Colon (tissue), 2 donors: Measurements from ENCODE around the gene TOM1L2.
"Not testable (repeated sequence)": the region's sequence is repeated elsewhere in the genome, so short reads cannot be mapped to it uniquely, and the experiment has no call there.

ENCODE experiments used
- FAIRE-seq: peaks from 2 replicates; lab custom pipeline; 2012; peaks lifted over from hg19 to GRCh38; lab: Jason Lieb, UNC
- donor health status: control.
- donor health status: control.

The TOM1L2 gene

DNA sequence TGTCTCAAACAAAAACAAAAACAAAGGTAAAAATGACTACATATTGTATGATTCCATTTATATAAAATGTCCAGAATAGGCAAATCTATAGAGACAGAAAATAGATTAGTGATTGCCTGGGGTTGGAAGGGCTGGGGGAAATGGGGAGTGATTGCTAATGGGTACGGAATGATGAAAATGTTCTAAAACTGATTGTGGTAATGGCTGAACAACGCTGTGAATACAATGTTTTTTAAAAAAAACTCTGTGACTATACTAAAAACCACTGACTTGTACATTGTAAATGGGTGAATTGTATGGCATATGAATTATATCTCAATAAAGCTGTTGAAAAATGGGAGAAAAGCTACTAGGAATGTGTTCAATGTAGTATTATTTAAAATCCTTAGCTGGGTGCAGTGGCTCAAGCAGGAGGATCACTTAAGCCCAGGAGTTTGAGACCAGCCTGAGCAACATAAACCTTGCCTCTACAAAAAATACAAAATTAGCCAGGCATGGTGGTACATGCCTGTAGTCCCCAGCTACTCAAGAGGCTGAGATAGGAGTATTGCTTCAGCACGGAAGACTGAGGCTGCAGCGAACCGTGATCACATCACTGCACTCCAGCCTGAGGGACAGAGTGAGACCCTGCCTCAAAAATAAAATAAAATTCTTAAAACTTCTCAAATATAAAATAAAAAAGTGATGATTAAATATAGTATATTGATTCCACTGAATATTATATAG lies 47.9 kb downstream of the TOM1L2 start:
- FAIRE-seq = no peak

DNA sequence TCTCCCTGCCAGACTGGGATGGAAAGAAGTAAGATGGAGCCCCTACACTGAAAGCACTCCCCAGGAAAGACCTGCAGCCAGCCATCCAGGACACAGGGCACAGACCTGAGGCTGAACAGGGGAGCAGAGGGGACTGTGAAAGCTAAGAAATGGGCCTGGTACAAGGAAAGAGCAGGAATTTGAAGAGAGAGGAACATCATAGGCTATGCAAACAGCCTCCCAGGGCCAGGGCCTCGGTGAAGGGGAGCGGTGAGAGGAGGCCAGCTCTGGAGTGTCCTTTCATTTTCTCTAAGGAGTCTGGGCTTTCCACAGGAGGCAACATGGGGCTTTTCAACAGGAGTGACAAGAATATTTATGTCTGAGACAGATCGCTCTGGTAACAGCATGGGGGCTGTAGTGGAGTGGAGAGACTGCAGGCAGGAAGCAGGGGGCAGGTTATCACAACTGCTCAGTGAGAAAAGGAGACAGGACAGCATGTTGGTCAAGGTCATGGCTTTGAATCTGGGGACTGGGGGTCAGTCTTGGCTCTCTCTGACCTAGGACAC lies 50.1 kb downstream of the TOM1L2 start:
- FAIRE-seq = no peak

DNA sequence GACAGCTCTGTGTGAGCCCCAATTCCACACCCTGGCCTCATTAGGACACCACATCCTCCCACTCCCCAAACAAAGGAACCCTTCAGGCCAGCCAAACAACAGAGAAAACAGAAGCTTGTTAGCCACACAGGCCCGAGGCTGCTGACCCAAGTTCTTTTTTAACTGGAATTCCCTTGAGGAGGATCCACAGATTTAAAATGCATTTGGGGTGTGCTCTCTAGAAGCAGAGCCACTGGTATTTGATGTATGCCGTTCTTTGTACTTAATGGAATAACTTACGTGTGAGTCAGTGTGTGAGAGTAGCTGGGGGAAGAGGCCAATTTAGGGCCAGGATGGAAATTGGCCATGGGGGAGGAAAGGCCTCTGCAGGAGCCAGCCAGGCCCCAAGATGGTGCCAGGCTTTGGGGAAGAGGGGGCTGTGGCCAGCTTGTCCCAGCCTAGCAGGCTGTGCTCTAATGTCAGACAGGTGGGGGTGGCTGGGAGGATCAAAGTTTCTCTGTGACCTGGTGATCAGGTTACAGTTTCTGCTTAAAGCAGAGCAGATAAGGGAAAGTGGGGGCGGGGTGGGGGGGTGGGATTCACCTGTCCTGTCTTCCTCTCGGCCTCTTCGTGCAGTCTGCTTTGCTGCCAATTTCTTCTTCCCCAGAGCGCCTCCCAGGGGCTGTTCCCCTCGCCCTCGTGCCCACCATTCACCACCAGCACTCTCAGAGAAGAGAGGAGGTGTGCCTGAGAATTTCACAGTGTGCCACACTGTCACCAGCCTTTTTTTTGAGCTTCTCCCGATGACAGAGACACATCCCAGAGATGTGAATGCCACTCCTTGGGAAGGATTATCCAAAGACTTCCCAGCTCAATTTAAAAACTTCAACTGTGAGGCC lies 50.8 kb downstream of the TOM1L2 start:
- no peak for FAIRE-seq

DNA sequence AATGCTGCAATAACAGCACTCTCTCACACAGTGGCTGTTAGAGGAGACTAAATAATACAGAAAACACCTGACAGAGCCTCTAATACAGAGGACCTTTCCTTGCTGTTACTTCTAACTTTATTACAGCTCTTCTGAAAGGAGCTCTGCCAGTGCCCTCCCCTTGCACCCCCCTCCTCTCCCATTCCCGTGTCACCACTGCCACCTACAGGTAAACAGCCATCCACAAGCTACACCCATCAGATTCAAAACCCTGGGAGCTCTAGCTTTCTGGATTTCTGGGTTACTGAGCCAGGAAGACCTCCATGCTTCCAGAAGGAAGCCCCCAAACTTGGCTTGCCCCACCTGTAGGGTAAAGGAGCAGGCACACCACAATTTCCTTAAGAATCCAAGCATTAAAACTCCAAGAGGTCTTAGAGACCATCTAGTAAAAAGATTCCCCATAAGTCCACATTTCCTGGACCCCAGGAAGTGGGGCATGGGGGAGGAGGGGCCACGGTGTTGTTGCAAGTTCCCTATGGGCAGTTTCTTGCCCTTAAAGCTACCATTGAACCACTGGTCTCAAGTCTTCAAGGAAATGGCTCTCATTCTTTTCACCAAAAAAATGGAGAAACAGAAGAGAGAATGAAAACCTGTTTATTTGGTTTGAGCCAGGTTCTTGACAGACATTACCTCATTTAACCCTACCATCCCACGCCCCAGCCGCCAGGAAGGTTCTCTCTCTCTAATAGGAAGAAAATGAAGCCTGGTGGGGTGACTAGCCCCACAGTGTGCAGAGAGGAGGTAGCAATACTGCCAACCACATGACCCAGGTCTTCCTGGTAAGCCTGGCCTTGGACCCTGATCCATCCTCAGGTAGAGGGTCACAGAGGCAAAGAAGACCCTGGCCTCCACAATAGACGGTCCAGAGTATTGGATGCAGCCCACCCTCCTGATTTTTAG lies 52.8 kb downstream of the TOM1L2 start:
- FAIRE-seq = no peak

DNA sequence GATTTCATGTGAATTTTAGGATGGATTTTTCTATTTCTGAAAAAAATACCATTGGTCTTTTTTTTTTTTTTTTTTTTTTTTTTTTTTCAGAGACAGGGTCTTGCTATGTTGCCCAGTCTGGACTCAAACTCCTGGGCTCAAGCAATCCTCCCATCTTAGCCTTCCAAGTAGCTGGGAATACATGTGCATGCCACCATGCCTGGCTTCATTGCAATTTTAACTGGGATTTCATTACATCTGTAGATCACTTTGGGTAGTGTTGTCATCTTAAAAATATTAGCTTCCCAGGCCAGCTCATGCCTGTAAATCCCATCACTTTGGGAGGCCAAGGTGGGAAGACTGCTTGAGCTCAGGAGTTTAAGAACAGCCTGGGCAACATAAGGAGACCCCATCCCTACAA lies 54.8 kb downstream of the TOM1L2 start:
- FAIRE-seq = no peak

DNA sequence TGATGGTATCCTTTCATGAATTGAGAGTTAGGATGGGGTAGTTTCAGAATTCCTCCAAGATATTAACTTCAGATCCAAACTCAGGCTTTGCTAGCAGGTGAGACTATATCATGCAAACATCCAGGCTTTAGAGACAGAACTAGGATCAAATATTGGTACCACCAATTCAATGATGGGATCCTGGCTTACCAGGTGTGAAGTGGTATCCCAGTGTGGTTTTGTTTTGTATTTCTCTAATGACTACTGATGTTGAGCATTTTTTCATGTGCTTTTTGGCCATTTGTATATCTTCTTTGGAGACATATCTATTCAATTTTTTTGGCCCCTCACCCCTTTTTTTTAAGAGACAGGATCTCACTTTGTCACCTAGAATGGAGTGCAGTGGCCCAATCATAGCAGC lies 57.0 kb downstream of the TOM1L2 start:
- FAIRE-seq = no peak

DNA sequence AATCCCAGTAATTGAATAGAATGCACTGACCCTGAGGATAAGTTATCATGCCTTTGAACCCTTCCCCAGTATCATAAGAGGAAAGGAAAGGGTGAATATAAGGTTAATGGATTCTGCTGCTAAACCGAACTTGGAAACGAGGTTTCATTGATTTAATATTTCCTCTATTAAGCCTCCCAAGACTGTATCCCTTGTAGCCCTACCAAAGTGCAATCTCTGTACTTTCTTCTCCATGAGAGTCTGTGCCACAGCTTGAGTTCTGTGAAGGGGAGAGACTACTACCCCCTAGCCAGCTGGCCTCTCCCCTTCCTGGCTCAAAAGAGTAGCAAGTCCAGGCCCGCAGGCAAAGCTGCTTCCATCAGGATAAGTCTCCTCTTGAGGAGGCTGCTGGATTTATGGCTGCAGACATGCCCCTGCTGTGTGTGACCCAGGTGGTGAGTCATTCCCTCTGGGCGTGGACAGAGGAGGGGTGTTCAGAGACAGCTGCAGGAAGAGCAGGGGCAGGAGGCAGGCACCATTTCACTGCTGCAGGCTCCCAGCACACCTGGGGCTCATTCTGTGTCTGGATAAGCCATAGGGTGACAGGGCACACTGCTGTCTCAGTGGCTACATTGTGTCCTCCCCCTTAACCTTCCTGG lies 58.4 kb downstream of the TOM1L2 start:
- FAIRE-seq = no peak

DNA sequence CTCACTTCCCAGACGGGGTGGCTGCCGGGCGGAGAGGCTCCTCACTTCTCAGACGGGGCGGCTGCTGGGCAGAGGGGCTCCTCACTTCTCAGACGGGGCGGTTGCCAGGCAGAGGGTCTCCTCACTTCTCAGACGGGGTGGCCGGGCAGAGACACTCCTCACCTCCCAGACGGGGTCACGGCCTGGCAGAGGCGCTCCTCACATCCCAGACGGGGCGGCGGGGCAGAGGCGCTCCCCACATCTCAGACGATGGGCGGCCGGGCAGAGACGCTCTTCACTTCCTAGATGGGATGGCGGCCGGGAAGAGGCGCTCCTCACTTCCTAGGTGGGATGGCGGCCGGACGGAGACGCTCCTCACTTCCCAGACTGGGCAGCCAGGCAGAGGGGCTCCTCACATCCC lies 59.9 kb downstream of the TOM1L2 start:
- FAIRE-seq = not testable (repeated sequence)

DNA sequence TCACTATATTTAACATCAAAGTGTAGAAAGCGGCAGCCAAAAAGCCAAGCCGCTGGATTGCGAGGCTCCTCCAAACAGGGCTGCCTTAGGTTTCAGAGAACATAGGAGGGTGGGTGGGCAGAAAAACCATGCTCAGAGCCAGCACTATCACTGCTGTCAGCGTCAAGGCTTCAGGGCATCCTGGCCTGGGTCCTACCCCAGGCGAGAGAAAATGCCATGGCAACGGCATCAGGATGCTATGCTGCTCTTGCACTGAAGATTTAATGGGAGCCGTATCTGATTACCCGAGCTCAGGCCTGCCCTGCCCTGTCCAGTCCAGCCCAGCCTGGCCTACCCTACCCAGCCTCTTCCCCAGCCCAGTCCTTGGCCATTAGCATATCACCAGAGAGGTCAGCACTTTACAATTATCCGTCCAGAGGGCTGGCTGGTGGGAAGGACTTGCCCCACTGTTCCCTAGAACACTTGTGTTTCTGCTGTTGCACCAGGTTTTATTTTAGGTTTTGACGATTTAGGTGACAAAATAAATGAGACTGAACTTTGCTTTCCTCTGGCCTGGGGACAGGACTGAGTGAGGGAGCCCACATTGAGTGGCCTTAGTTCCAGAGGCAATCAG lies 61.1 kb downstream of the TOM1L2 start:
- no peak for FAIRE-seq

DNA sequence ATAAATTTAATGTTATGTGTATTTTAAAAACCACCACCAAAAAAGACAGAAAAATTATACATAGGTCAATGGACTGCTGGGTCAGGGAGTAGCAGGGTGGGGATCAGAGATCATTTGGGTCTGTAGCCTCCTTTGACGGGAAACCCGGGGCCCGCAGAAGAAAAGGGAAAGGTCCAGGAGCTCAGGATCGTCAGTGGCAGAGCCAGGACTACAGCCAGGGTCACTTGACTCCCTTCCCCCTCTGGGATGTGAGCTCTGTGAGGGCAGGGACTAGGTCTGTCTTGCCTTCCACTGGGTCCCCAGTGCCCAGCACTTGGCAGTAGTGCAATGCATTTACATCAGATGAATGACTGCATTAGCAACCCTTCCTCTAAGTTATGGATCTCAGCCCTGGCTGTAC lies 62.1 kb downstream of the TOM1L2 start:
- FAIRE-seq = no peak

DNA sequence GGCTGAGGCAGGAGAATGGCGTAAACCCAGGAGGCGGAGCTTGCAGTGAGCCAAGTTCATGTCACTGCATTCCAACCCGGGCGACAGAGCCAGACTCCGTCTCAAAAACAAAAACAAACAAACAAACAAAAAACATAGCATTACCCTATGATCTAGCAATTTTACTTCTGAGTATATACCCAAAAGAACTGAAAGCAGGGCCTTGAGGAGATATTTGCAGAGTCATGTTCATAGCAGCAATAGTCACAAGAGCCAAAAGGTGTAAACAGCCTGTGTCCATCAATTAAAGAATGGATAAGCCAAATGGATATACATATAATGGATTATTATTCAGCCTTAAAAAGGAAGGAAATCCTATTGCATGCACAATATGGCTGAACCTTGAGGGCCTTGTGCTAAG lies 63.1 kb downstream of the TOM1L2 start:
- no peak for FAIRE-seq

DNA sequence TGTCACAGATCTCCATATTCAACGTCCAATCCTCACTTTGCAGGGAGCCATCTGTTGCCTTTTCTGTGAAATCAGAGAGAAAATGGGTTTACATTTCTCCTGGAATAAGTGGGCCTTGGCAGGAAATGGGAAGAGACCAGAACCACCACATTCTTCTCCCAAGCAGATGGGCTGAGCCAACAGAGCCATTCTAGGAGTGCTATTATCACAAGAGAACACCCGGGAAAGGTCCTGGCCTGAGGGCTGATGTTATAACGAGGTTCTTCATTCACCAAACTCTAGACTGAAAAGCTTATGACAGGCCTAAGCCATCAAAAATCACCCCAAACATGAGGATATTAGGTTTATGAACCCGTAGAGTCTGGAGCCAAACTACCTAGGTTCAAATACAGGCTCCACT lies 64.7 kb downstream of the TOM1L2 start:
- no peak for FAIRE-seq

DNA sequence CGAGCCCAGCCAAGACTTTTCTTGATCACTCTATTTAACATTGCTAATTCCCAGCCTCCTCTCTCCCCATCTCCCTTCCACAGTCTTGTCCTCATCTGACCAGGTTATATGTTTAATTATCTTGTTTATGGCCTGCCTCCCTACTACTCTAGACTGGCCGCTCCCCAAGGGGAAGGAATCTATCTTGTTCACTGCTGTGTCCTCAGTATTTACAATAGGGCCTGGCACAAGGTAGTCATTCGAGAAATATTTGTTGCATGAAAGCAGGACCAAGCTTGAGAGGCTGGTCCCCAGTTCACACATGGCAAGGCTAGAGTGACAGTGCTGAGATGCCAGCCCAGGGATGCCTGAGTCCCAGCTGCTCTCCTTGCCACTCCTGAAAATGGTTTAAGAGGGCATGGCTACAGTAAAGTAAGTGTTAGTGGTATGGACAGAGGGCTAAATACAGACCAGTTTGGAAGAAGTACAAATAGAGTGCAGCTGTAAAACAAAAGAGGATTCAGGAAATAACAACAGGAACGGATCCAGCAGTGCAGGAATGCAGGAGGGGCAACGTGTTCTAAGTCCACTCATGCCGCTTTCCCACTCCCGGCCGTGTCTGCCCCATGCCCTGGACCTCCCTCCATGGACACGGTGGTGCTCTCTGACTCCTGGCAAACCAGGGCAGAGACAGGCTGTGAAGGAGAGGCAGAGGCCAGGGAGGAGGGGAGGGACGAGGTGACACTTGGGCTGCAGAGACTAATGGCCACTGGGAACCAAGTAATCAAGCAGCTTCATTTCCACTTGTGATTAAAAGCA lies 65.6 kb downstream of the TOM1L2 start:
- FAIRE-seq = no peak

DNA sequence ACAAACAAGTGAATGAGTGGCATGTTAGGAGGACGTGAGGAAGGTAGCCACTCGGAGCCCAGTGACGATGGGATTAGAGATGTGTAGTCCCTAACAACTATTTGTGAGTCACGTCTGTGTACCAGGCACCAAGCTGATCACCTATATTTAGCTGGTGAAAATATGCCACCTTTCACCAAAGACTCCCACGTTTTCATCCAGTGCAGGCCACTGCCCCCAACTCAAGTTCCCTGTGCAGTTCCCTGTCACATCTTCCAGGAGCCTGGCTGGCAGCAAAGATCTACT lies 67.2 kb downstream of the TOM1L2 start:
- FAIRE-seq = no peak

DNA sequence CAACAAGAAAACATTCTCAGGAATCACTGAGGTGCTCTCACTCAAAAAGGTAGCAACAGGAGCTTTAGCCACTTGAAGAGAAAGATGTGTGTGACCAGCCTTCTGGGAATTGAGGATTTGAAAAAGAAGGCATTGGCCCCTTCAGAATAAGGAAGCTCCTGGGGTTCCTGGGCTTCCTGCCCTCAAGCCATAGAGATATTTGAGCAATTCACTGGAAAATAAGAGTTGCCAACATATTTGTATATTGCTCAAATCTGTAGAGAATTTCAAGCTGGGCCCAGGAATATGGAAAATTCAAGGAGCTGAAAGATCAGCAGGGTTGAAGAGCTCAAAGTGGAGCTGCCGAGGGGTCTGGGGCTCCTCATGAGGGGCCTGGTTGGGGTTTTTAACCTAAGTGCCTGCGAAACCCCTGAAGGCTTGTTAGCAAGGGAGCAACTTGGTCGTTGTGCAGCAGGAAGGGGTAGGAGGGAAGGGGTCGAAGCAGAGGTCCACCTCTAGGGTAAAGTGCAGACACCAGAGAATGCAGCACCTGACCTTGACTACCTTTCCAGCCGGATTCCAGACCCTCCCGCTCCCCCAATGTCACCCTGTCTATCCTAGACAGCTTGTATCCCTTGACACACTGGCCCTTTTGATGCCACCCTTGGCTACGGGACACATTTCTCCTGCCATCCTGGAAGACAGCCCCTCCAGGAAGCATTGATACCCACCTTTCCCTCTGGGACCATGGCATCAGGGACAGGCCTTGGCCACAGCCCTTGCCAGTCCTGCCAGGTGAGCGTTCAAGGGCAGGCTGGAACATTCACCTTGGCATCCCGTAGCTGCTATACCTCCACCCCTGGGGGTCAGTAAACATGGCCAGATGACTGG lies 67.8 kb downstream of the TOM1L2 start:
- no peak for FAIRE-seq

DNA sequence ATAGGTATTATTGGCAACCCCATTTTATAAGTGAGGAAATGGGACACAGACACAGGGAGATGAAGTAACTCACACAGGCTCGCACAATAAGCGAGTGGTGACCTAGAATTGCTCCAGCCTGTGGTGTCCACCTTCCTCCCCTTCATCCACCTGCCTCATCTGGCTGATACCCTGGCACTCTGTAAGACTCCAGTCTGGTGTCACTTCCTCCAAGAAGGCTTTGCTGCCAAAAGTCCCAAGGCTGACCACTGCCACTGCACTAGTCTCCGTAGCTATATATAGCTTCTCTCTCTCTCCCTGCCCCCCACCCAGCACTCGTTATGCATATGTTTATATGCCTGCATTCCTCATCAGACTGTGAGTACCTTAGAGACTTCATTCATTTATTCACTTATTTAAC lies 69.3 kb downstream of the TOM1L2 start:
- FAIRE-seq = no peak

DNA sequence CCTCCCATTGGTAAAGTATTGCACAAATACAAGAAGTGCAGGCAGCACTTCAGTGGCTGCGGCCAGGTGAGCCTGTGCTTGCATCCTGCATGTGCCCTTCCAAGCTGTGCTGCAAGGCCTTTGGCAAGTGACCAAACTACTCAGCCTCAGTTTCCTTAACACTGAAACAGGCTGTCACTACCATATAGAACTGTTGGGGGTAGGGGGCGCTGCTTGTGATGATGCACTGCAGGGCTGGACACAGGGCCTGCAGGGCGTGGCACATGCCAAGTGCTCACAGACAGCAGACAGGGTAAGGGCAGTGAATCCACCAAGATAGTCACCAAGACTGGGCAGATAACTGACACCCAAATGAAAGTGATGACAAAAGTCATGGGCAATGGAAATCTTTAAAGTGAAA lies 69.8 kb downstream of the TOM1L2 start:
- no peak for FAIRE-seq

DNA sequence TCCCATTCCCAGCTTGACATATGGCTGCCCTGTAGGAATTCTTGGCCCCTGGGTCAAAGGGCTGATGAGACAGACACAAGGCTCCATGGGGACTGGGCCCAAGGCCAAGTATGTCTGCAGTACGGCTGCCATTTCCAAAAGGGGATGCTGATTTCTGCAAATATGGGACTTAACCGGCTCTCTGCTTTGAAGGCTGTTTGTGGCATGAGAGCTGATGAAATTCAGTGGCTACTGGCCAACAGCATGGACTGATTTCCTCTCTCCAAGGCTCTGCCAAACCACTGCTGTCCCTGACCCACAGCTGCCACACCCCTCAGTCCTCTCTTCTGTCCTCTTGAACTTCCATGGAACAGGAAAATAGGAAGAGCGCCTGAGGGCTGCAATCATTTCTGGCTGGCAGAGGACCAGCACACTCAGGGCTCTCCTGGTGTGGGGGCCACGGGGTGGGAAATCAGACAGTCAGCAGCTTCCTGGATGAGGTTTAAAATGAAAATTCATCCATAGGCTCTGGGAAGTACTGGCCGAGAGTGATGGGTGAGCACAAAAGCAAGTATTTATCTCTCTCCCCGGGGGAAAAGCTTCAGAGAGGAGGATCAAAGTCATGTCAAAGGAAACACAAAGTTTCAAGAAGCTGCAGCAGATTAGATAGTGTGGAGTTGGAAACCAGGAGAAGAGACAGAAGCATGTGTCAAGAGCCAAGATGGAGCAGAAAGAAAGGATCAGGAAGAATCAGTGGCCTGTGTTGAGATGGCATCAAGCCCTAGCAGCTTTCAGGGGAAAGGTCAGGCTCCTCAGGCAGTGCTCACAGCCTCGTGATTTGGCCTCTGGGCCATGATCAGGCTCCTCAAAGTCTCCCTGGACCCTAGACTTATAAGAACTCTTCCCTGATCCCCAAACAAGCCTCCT lies 71.3 kb downstream of the TOM1L2 start:
- FAIRE-seq = no peak

DNA sequence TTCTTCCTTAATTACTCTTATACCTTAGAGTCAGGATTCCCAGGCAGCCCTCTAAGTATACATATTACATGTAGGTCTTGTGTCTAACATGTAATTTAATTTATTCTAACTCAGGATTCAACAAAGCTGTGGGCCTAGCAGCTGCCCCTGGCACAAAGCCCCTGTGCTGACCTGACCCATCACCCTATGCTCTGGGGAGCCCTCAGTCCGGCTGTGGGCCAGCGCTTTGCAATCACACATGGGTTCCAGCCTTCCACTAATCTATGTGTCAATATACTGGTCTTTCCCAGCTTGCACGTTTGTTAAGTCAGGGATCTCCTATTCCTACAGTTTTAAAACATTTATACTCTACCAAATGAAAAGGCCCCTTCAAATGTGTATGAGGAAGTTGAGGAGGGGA lies 72.7 kb downstream of the TOM1L2 start:
- FAIRE-seq = no peak
